Liver (tissue), 2 donors: ENCODE measurements around the gene PRMT7.

Experiments
- TAF1 ChIP-seq: conservative IDR thresholded peaks from 2 replicates; pipeline ENCODE4 v1.6.1; 2016; ENCODE audit warnings: antibody characterized with exemption, mild to moderate bottlenecking
- YY1 ChIP-seq: IDR thresholded peaks from 2 replicates; pipeline ENCODE4 v1.6.1; 2016; ENCODE audit warnings: antibody characterized with exemption, mild to moderate bottlenecking
- donor health status: healthy.

DNA sequence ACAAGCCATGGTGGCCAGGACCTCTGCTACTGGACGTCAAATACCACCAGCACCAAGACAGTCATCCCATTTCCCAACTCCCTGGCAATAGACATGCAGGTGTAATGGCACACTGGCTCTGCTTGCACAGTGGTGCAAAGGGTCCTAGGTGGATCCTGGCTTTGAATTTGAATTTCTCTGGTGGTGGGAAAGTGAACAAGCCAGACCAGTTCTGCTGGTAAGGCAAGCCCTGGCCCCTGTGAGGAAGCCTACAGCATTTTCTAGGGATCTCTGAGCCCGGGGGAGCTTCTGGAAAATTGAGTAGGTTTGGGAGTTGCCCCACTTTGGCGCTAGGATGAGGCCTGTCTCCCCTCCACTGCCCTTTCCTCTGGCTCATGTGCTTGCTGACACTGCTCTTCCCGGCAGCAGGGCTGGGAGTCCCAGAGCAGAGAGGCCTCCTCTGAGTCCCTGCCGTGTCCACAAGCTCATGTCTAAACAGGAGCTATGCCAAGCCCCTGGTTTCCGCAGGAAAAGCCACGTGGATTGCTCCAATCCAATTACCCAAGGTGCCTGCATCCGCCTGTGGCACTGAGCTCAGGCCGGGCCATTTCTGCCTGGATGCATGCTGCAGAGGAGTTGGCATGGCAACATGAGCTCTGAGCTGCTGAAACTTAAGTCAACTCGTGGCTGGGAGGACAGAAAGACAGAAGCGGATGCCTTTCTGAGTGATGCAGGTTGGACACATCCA lies 67.0 kb downstream of the PRMT7 start:
- no peak for TF ChIP-seq TAF1
- TF ChIP-seq YY1, result no peak
